Kidney glomerular epithelial cell (primary cell): ENCODE results near the gene RDH11.
A peak's percentile ranks its signal among the peaks of the same experiment; 100 is the strongest.
"Not testable (repeated sequence)": the region's sequence is repeated elsewhere in the genome, so short reads cannot be mapped to it uniquely, and the experiment has no call there.

ENCODE experiments used
- DNase-seq: peaks from one replicate; lab custom pipeline; 2025; lab: John Stamatoyannopoulos, UW

The RDH11 gene

GRCh38 chr14:67695394-67695949 is at the start of gene RDH11:
Gene RDH11 (minus strand): TSS chr14:67695764. CDS start chr14:67695703, 61 bp downstream.
- peak; percentile 84 for DNase-seq

- no peak for DNase-seq
Measured at GRCh38 chr14:67744046-67744445, 48.5 kb upstream of the RDH11 start.

GRCh38 chr14:67738740-67739504 is 43.4 kb upstream of the RDH11 start:
- DNase-seq = peak; percentile 84

- DNase-seq = no peak
Measured at GRCh38 chr14:67736771-67737170, 41.2 kb upstream of the RDH11 start.

DNA sequence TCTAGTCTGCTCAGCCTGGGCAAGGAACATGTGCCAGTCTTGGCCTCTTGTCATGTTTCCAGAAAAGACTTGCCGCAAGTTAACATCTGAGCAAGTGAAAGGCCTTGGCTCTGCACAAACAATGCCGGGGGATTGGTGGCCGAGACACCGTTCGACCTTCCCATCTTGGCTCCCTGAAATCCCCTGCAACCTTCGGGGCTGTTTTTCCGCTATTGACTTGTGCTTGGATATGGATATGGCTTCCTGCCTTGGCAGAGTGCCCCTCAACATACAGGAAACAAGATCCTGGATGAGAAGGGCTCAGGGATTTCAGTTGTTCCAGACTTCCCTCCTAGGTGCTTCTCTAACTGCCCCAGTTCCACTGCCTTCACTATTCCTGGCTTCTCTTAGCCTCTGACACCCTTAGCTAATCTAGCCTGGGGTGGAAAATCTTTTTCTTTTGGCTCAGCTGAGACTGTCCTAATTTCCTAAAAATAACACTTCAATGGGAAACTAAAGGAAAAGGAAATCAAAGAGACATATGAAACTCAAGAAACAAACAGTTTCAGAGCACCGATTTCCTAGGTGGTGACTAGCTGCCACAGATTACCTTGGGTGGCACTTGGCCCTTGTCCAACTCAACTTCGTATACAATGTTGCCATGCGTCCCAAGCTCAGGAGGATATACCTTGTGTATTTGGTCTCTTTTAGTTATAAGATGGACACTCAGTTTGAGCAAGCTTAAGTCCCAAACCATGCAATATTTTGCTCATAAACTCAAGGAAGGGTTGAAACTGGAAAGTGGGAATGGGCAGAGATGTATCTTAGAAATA is 40.0 kb upstream of the RDH11 start:
- DNase-seq = no peak

- DNase-seq = no peak
Measured at GRCh38 chr14:67734675-67735074, 39.1 kb upstream of the RDH11 start.

- DNase-seq = peak; percentile 59
Measured at GRCh38 chr14:67733616-67734015, 38.1 kb upstream of the RDH11 start.

GRCh38 chr14:67729072-67729885 is 33.7 kb upstream of the RDH11 start:
- no peak for DNase-seq

DNA sequence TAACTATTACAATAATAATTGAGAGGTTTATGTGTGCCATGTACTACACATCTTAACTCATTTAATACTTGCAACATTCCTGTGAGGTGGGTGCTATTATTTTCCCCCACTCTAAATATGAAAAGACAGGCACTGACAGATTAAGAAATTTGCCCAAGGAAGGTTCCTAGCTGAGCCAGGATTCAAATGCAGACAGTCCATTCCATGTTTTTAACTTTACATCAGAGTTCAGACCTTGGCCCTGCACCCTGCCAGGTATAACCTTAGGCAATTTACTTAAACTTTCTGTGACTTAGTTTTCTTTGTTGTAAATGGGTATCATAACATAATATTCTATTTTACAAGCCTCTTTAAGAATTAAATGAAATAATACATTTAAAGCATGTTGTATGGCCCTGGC is 32.7 kb upstream of the RDH11 start:
- no peak for DNase-seq

GRCh38 chr14:67727361-67727760 is 31.8 kb upstream of the RDH11 start:
- no peak for DNase-seq

DNA sequence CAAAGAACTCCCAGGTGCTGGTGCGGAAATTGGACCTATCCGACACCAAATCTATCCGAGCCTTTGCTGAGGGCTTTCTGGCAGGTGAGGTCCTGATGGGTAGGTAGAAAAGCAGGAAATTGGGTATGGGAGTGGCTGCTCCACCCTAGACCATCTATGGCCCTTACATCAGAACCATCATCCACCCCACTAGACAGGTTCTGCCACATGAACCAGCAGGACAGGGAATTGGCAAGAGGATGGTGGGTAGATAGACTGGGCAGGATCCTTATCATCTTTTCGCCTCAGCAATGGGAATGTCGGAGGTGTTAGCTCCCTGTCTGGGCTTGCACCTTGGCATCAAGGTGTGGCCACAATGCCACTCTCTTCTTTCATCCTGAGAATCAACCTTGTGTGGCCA is 29.6 kb upstream of the RDH11 start:
- DNase-seq = no peak

DNA sequence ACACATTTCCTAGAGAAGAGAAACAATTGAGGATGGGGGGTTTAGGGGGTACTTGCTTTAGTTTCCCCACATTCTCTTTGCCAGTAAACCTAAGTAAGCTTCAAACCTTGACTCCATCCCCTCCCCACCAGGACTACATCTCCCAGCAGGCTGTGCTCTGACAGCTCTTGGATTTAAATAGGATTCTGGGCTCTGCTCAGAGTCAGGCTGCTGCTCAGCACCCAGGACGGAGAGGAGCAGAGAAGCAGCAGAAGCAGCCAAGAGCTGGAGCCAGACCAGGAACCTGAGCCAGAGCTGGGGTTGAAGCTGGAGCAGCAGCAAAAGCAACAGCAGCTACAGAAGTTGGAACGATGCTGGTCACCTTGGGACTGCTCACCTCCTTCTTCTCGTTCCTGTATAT is 26.7 kb upstream of the RDH11 start:
- no peak for DNase-seq

DNA sequence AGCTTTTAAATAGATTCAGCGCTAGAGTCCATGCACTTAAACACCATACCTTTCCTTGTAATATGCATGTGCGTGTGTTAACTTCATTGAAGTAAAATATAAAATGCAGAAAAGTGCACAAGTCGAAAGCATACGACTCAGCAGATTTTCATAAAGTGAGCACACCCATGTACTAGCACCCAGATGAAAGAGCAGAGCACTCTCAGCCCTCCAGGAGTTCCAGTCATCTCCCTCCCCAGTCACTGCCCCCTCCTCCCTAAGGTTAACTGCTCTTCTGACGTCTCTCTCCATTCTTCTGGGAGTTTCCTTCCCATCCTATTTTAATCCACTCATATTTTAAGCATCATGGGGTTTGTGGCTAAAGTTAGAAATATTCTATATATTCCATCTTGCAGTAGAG is 26.3 kb upstream of the RDH11 start:
- DNase-seq = no peak

GRCh38 chr14:67719866-67720265 is 24.3 kb upstream of the RDH11 start:
- no peak for DNase-seq

DNA sequence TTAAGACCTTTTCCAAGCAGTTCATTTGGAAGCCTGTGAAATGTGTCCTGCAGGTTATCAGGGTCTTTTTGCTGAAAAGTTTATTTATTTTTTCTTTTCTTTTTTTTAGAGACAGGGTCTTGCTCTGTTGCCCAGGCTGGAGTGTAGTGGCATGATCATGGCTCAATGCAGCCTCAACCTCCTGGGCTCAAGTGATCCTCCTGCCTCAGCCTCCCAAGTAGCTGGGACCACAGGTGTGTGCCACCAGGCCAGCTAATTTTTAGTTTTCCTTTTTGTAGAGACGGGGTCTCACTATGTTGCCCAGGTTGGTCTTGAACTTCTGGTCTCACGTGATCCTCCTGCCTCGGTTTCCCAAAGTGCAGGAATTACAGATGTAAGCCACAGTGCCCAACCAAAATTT is 23.8 kb upstream of the RDH11 start:
- DNase-seq = not testable (repeated sequence)

DNA sequence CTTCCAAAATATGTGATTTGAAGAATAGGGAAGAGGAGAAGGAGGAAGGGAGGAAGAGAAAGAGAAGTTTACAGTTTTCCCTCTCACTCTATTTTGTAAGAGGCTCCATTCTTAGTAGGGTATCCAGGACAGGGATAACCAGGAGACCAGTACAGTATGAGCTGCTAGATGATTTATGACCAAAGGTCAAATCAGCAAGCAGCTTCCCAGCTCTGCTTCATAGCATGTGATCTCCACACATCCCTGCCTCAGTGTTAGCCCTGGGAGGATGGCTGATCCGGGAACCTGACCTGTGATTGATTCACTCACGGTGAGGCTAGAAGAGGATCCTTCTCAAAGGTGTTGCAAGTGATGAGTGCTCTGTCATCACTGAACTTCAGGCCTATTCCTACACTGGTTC is 22.7 kb upstream of the RDH11 start:
- no peak for DNase-seq

- DNase-seq = no peak
Measured at GRCh38 chr14:67717048-67717447, 21.5 kb upstream of the RDH11 start.

- no peak for DNase-seq
Measured at GRCh38 chr14:67710209-67710608, 14.6 kb upstream of the RDH11 start.

GRCh38 chr14:67709796-67710195 is 14.2 kb upstream of the RDH11 start:
- not testable (repeated sequence) for DNase-seq

DNA sequence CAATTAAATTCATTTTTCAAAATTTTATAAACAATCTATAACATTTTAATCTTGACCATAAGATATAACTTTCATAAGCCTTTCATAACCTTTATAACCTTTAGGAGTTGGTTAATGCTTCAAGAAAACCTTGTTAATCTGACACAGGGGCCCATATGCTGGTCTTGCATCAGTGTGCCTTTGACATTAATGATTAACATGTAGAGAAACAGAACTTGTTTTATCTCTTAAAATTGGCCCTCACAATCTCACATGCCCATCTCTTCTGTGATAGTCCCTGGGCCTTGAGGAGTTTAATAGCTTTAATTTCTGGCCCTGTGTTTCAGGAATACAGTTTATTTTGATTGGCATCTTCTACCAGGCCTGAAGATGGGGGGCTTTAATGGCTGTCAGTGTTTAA is 13.8 kb upstream of the RDH11 start:
- not testable (repeated sequence) for DNase-seq

- DNase-seq = no peak
Measured at GRCh38 chr14:67705211-67705610, 9.6 kb upstream of the RDH11 start.

GRCh38 chr14:67704484-67705089 is 9.0 kb upstream of the RDH11 start:
- peak; percentile 75 for DNase-seq
